ENCODE data around the gene CKAP2L.

DNA sequence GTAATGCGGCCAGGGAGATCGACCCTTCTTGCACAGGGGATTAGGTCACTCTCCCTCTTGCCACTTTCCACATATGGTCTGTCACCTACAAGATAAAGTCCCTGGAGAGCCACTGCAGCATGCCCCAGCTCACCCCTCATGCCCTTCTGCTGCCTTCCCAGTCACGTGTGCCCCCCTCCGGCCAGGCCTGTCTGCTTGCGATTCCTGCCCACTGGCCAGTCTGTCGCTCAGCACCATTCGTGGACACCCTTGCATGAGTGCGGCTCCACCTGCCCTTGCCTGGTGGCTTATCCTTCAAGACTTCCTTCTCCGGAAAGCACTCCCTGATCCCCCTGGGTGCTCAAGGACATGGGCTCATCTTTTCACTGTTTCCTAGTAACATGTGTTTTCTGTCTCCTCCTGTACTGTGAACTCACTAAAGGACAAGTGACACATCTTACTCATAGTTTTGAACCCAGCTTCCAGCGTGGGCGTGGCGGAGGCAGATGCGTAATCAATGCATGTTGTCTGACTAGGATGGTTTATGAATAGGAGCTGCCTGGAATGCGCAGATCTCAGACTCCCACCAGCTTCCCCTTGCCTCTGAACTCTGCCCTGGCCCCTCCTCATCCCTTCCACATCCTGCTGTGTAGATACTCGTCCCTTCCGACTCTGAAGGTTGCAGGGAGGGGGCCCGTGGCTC is 51.4 kb downstream of the CKAP2L start:
- TF ChIP-seq, protein P1, sequence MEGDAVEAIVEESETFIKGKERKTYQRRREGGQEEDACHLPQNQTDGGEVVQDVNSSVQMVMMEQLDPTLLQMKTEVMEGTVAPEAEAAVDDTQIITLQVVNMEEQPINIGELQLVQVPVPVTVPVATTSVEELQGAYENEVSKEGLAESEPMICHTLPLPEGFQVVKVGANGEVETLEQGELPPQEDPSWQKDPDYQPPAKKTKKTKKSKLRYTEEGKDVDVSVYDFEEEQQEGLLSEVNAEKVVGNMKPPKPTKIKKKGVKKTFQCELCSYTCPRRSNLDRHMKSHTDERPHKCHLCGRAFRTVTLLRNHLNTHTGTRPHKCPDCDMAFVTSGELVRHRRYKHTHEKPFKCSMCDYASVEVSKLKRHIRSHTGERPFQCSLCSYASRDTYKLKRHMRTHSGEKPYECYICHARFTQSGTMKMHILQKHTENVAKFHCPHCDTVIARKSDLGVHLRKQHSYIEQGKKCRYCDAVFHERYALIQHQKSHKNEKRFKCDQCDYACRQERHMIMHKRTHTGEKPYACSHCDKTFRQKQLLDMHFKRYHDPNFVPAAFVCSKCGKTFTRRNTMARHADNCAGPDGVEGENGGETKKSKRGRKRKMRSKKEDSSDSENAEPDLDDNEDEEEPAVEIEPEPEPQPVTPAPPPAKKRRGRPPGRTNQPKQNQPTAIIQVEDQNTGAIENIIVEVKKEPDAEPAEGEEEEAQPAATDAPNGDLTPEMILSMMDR (IDR thresholded peaks at IDR 0.05; ENCODE audit: low read depth, low read length) = no peak
- TF ChIP-seq MYC (IDR thresholded peaks at IDR 0.05; ENCODE audit: low read depth, low read length) (no peak), POLR2A (IDR thresholded peaks at IDR 0.05; ENCODE audit: extremely low read depth, insufficient read length) (no peak)
- TF ChIP-seq, protein P2, sequence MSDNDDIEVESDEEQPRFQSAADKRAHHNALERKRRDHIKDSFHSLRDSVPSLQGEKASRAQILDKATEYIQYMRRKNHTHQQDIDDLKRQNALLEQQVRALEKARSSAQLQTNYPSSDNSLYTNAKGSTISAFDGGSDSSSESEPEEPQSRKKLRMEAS (IDR thresholded peaks at IDR 0.05; ENCODE audit: low read depth, low read length) = no peak

Data from NB4 (cell line).